Breast epithelium (tissue), 3 donors: ENCODE measurements around the gene LFNG.
"Not testable (repeated sequence)": the region's sequence is repeated elsewhere in the genome, so short reads cannot be mapped to it uniquely, and the experiment has no call there.

ENCODE experiments used
- POLR2A ChIP-seq: fragments of 450-650 bp; IDR thresholded peaks from one replicate; pipeline ENCODE4 v1.6.1; 2016; ENCODE audit warnings: antibody characterized with exemption, mild to moderate bottlenecking, moderate library complexity
- POLR2AphosphoS5 ChIP-seq, 3 donors: sonication (generic); formaldehyde crosslinking; IDR thresholded peaks; one replicate each; pipeline ENCODE4 v1.6.1; 2017; ENCODE audit warnings: antibody characterized with exemption in 3 of 3
- TF ChIP-seq, protein P1 (sequence below), 3 donors: fragments of 450-650 bp; IDR thresholded peaks; one replicate each; pipeline ENCODE4 v1.5.1; 2016 to 2017; ENCODE audit warnings: antibody characterized with exemption in 3 of 3, mild to moderate bottlenecking in 3 of 3, moderate library complexity in 3 of 3

DNA sequence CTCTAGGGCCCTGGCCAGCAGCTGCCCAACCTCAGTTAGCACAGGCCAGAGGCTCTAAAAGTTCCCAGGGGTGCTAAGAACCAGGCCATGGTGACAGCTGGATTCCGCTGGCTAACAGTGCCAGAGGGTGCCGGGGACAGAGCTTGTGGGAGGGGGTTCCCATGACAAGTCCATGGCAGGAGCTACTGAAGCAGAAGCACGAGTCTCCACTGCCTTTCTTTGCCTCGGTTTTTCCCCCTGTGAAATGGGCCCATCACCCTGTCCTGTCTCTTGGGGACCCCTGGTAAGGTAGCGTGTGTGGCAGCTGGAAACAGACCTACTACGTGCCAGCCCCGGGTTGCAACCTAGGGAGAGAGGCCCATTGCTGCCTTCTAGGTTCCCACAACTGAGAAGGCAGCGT, 13.2 kb downstream of the LFNG start:
- not testable (repeated sequence) for TF ChIP-seq POLR2A; POLR2AphosphoS5 (IDR thresholded peaks at IDR 0.05)
- TF ChIP-seq, protein P1, sequence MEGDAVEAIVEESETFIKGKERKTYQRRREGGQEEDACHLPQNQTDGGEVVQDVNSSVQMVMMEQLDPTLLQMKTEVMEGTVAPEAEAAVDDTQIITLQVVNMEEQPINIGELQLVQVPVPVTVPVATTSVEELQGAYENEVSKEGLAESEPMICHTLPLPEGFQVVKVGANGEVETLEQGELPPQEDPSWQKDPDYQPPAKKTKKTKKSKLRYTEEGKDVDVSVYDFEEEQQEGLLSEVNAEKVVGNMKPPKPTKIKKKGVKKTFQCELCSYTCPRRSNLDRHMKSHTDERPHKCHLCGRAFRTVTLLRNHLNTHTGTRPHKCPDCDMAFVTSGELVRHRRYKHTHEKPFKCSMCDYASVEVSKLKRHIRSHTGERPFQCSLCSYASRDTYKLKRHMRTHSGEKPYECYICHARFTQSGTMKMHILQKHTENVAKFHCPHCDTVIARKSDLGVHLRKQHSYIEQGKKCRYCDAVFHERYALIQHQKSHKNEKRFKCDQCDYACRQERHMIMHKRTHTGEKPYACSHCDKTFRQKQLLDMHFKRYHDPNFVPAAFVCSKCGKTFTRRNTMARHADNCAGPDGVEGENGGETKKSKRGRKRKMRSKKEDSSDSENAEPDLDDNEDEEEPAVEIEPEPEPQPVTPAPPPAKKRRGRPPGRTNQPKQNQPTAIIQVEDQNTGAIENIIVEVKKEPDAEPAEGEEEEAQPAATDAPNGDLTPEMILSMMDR (IDR thresholded peaks at IDR 0.05) = not testable (repeated sequence)
